GM19397 (cell line): ENCODE measurements around the gene EFR3B.
"Not testable (repeated sequence)": the region's sequence is repeated elsewhere in the genome, so short reads cannot be mapped to it uniquely, and the experiment has no call there.

Source experiments
- ATAC-seq: cut with Tn5 transposase; IDR thresholded peaks from one replicate; pipeline ENCODE4 v1.9.1; 2021; ENCODE audit warnings: mild to moderate bottlenecking, moderate library complexity; ENCODE audit not compliant: unreplicated experiment

The EFR3B gene, protein sequence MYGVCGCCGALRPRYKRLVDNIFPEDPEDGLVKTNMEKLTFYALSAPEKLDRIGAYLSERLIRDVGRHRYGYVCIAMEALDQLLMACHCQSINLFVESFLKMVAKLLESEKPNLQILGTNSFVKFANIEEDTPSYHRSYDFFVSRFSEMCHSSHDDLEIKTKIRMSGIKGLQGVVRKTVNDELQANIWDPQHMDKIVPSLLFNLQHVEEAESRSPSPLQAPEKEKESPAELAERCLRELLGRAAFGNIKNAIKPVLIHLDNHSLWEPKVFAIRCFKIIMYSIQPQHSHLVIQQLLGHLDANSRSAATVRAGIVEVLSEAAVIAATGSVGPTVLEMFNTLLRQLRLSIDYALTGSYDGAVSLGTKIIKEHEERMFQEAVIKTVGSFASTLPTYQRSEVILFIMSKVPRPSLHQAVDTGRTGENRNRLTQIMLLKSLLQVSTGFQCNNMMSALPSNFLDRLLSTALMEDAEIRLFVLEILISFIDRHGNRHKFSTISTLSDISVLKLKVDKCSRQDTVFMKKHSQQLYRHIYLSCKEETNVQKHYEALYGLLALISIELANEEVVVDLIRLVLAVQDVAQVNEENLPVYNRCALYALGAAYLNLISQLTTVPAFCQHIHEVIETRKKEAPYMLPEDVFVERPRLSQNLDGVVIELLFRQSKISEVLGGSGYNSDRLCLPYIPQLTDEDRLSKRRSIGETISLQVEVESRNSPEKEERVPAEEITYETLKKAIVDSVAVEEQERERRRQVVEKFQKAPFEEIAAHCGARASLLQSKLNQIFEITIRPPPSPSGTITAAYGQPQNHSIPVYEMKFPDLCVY

DNA sequence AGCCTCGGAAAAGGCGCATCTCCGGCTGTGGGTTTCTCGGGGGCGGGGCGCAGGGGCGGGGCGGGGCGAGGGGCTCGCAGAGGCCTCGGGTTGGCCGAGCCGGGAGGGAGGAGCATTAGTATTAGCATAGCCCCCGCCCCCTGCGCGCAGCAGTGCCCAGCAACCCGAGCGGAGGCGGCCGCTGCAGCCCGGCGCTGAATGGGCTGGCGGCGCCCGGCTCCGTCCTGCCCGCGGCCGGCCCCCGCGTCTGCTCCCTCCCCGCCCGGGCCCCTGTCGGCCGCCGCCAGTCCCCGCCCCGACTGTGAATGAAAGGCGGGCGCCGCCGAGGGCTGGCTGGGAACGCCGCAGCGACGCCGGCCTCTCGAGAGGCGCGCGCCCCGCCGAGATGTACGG is at the start of gene EFR3B:
Gene EFR3B (plus strand): TSS at position 149 of the 393 bp plus-strand sequence. CDS start 237 bp downstream, at position 386.
- peak; percentile 93 for ATAC-seq

DNA sequence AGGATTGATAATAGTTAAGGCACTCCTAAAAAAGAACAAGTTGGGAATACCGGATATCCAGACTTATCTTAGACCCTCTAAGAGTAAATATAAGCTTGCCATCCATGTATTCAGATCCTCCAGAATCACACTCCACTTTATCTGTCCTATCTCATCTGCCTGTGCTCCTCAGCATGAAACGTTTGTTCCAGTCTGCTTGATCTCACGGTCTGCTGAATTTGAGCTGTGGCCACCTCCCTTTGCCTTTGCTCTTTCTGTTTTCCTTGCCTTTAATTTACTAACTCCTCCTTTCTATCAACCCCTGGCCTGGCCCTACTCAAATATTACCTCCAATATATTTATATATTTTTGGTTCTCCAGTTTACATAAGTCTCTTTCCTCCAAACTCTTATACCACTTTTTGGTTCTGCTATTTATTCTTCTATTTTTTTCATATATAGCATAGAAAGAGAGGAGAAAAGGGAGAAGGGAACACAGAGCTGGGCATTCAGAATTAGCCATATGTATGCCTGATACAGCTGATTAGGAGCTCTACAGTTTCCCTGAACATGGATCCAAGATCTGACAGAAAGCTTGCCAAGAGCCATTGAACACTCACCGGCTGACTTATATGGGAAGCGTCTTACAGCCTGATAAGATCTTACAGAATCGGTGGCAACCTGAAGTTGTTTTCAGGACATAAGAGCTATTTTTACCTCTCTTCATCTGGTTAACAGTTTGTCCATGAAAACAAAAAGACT is 48.3 kb upstream of the EFR3B start:
- no peak for ATAC-seq

DNA sequence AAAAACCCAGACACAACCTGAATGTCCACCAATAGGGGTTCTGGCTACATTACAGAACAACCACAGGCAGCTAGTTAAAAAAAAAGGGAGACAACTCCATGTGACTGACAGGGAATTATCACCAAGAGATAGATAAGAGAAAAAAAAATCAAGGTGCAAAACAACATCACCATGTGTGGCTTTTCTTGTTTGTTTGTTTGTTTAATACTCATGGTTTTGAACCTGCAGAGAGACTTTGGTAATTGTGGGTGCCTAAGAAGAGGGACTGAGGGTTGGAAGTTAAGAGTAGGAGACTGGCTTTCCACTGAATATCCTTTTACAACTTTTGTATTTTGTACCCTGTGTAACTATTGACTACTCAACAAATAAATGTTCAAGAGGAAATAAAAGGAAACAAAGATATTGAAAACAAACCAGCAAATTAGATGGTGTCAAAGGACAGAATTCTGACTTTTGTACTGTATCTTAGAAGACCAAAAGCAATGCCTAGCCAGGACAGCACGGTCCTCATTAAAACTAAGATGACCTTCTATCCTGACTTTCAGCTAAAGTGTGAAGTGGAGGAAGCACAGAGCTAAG is 47.6 kb upstream of the EFR3B start:
- no peak for ATAC-seq

DNA sequence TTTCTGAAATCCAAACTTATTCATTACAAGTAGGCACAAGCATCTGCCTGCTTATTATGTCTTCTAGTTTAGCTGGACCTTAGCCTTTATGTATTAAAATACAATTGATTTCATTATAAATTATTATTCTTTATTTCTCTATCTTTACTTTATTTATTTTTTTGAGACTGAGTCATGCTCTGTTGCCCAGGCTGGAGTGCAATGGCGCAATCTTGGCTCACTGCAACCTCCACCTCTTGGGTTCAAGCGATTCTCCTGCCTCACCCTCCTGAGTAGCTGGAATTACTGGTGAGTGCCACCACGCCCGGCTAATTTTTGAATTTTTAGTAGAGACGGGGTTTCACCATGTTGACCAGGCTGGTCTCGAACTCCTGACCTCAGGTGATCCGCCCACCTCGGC is 42.8 kb upstream of the EFR3B start:
- ATAC-seq = not testable (repeated sequence)

DNA sequence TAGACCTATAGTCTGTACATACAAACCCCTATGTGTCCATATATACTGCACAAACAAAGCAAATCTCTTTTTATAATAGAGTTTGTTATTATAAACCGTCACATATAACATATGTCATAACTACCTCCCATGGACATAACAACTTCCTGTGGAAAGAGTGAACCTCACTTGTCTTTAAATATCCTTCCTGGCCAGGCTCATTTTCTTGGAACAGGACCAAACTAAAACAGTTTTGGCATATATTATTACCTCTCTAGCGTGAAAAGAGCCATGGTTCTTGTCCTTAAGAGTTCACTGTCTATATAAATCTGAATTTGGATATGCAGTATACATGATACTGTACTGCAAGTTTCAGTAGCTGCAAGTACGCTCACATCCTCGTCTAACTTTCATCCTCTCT is 41.8 kb upstream of the EFR3B start:
- no peak for ATAC-seq

DNA sequence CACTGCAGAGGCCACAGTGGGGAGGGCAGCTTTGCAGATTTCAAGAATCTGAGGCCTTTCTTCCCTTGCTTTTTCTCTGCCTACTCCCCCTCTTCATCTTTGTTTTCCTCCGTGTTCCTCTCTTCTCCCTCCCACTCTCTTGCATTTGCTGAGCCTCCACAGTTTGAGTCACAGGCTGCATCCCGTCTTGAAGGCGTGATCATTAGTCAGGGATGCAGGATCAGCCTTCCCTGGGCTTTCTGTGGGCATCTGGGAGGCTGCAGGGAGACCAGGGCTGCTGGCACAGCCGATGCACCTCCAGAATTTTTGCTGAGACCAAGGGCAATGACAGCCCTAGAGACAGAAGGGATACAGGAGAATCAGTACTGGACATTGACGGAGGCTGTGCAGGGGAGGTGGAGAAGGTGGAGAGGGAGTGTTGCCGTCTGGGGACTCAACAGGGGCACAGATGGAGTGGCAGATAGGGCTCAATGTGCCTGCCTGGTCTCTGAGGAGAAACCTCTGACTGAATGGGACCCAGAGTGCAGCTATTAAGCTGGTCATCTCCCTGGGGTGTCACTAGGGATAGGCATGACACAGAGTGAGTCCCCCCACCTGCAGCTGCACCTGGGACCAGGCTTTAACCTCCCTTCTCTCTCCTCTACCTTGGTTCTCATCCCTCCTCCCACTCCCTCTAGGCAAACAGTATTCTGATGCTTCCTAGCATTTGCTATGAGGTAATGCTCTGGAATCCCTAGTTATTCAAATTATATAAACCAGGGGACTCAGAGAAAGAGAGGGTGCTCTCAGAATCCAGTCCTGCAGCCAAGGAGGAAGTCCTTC is 41.2 kb upstream of the EFR3B start:
- ATAC-seq = no peak

DNA sequence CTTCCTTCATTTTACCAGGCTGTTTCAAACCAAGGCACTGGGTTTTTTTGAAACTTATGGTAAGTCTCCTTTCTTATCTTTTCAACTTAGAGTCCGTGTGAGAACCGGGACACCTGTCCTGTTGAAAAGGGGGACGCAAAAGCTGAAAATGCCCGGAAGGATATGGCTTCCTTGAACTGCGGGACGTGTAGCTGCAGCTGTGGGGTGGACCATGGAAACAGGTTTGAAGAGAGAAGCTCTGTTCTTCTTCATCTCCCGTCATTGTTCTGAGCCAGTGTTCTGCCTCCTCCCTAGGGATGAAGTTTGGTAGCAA is 40.6 kb upstream of the EFR3B start:
- ATAC-seq = no peak

DNA sequence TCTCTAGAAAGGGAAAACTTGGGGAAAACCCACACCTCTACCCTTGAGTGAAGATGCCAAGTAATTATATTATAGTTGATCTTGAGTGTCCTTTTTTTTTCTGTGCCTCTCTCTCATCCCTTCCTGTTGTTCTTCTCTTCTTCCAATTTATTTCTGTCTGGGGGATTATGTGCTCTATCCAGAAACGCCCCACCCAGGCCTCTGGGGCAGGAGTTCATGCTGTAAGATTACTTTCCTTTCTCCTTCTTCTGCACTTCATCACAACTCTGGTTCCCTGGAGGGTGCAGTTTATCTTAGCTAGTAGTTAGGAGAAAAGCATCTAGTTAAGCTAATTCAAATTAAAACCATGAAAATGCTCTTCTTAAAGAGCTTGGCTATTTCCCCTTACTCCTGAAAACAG is 39.8 kb upstream of the EFR3B start:
- no peak for ATAC-seq

DNA sequence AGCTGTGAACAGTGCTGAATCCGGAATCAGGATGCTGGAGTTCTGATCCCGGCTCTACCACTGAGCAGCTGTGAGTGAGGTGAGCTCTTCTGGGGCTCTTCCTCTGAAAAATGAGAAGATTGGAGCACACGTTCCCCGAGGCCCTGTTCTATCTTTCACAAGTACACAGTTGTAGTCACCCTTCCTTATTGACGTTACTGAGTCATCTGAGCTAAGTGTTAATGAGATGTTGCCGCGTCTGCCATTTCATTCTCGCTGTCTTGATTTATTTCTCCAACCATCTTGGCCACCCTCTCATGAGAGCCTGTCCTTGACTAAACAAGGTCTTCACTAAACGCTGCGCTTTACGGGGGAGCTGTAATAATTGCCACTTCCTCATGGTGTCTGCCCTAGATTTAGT is 31.9 kb upstream of the EFR3B start:
- ATAC-seq = no peak

DNA sequence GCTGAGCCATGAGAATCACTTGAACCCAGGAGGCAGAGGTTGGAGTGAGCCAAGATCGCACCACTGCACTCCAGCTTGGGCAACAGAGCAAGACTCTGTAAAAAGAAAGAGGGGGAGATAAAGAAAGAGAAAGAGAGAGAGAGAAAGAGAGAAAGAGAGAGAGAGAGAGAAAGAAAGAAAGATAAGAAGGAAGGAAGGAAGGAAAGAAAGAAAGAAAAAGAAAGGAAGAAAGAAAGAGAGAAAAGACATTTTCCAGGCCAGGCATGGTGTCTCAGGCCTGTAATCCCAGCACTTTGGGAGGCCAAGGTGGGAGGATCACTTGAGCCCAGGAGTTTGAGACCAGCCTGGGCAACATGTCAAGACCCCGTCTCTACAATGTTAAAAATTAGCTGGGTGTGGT is 30.5 kb upstream of the EFR3B start:
- not testable (repeated sequence) for ATAC-seq

DNA sequence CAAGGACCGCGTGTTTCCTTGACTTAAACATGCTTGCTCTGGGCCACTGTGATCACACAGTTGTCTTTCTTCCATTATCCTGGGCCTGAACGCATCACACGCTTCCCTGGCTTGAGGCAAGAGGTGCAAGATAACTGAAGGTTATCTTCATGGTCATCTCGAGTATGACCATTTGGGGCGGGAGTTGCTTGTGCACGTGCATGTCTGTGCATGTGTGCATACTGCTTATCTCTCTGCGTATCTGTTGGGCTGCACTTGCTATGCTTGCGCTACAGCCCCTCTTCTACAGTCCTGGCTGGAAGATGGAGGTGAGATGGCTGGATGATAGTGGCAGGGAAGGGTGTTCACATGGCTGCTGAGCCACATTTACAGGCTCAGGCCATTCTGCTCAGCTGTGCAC is 27.2 kb upstream of the EFR3B start:
- no peak for ATAC-seq

DNA sequence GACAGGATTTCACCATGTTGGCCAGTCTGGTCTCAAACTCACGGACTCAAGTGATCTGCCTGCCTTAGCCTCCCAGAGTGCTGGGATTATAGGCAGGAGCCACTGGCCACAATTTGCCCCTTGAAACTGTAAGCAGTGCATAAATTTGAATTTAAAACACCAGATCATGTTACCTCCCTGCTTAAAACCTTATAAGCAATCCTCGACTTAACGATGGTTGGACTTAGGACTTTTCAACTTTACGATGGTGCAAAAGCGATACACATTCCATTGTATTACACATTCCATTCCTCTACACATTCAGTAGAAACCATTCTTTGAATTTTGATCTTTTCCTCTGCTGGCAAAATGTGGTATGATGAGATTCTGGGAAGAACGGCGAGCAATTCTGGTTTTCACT is 23.2 kb upstream of the EFR3B start:
- ATAC-seq = no peak

DNA sequence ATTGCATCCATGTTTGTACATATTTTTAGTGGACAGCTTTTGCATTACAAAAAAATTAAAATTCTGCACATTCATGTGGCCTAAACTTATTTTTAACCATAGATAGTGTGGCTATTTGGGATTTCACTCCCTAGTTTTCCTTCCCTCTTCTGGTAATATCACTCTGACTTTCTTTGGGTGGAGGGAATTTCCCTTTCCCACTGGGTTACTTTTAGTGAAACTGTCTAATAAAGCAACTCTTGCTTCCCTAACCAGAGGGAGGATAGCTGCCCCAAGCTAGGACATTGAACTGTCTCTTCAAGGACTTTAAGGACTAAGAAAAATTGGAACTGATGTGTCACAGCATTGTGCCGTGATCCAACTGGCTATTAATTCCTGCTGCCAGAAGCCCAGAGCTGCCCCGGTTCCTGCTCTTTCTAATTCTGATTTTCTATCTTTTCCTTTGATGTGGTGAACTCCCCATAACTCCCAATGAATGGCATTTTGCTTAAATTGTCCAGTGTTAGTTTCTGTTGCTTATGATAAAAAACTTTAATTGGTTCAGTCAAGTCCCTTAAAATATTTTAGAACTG is 20.0 kb upstream of the EFR3B start:
- no peak for ATAC-seq

DNA sequence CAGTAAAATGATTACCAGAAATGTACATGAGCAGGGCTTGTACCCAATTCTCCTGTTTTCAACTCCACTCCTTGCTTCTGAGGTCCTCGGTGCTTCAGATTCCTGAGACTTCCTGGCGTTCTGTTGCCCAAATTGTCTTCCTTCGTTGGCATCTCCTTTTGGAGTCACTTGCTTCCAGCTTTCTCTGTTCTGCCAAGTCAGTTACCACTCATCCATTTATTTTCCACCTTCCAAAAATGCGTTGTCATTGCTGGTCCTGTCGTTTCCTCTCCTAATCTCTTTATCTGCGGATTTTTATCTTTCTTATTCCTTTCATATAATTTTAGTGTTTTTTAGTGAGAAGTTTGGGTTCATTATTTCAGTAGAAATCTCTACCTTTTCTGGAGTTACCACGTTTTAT is 18.5 kb upstream of the EFR3B start:
- ATAC-seq = no peak

DNA sequence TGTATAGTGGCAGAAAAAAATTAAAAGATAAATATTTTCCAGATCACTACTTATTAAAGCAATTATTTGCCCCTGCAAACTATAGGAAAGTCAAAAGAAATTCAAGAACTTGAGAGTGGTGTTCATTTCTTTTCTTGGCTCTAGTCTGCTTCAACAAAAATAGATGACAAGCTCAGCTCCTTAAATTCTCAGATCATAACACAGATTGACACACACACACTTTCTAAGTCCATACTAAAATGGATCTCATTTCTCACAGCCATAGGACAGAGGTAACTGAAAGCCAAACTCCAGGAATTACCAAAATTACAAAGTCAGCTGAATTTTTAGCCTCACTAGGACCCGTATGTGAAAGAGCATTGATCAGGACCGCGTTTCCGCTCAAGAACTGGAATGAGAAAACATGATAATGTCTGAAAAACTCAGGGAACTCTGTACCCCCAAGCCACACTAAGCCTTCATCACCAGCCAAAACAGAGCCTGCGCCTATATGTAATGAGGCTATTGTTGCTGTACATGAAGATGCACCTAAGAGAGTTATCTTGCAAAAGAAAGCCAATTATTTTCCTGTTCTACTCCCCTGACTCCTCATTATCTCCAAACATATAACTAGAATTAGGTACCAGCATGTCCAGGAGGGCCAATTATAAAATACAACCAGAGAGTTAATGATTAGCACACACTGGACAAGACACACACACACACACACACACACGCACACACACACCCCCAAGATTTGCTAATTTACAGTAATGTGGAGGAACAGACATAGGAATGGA is 16.5 kb upstream of the EFR3B start:
- no peak for ATAC-seq

DNA sequence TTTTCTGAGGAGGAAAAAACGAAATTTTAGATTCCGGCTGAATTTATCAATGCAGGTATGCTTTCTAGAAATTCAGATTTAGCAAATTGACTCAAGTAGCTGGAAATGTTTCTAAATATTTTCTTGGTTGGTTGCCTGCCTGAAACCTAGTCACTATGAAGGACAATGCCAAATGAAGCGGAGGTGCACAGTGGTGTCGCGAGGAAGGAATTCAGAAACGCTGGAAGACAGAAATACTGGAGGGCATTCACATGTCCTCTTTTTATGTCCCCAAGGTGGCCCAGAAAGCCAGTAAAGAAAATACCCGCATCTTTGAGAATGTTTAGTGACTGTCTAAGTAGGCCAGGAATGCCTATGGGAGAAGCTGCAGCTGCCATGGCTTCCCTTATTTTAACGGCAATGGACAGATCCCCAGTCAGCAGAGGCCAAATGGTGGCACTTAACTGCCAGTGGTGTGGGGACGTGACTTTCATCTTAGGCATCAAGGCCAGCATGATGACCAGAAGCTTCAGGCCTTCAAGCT is 15.8 kb upstream of the EFR3B start:
- ATAC-seq = no peak

DNA sequence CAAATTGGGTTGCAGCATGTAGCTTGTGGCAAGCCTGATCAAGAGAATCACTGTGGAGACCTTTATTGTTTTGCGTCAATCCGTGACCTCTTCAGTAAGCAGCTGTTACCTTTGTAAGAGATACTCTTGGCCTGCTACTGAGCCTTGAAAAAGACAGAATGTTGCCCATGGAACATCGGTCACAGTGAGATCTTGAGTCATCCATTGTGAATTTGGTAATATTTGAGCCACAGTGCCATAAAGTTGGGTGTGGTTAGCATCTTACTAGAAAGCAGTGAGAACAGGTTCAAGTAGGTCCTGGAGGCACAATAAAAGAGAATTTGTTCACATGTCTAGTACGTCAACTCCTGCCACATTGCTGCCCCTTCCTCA is 12.7 kb upstream of the EFR3B start:
- ATAC-seq = no peak

DNA sequence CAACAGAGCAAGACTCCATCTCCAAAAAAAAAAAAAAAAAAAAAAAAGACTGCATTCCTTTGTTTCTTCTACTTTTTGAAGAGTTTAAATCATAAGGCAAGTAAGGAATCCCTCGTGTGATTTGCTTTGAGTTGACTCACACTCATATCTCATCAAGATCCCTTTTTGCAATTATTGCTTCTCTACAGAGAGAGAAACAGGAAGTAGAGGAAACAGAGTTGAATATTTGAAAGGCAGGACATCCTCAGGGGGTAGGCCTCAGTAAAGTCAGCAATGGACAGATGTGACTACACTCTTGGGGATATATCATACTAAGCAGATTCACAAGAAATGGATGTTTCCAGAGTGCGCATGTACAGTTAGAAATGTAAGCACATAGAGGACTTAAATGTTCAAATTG is 11.2 kb upstream of the EFR3B start:
- no peak for ATAC-seq

DNA sequence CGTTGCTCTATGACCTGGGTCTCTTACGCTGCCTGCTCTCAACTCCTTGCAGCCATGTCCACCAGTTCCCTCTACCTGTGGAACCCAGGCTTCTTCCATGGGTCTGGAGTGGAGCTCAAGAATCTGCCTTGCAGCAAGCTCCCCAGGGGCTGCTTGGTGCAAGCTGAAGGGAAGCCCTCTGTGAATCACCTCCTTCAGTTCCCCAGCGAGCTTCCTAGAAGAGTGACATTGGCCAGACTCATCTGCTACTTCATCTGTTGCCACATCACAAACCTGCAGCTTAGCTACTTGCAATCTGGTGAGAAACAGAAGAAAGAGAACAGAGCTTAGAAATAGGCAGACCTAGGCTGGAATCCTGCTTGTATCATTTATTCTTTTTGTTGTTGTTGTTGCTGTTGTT is 9.8 kb upstream of the EFR3B start:
- no peak for ATAC-seq
